Urinary bladder (tissue), 4 donors: ENCODE results near the gene APOBEC2. TPM values are rescaled to one million over a fixed set of nuclear protein-coding genes. Genes with fewer than 3 reads are reported as not detected.

ENCODE experiments used
- DNase-seq: peaks from one replicate; pipeline ENCODE4 v3.0.0-alpha.2; 2015; ENCODE audit errors: extremely low spot score
- H3K27ac ChIP-seq: one replicate; pipeline ENCODE4 v1.5.1; 2013; ENCODE audit warnings: low read depth, mild to moderate bottlenecking, moderate library complexity
- H3K36me3 ChIP-seq: one replicate; pipeline ENCODE4 v1.6.1; 2013; ENCODE audit warnings: mild to moderate bottlenecking, moderate library complexity; ENCODE audit not compliant: insufficient read depth
- H3K4me1 ChIP-seq: one replicate; pipeline ENCODE4 v1.6.1; 2013; ENCODE audit warnings: mild to moderate bottlenecking, moderate library complexity; ENCODE audit not compliant: insufficient read depth
- H3K4me3 ChIP-seq: one replicate; pipeline ENCODE4 v1.5.1; 2013; ENCODE audit warnings: low read depth, low read length
- WGBS: extraction: QIAGEN DNeasy Blood & Tissue Kit; methylation state at CpG from one replicate; pipeline ENCODE4 v1.1.7; 2013; 5-methylcytosine and 5-hydroxymethylcytosine counted together
- polyA plus RNA-seq: library from polyadenylated mRNA; stranded (reverse); fragments of 200-250 nt; gene quantifications from one replicate; pipeline ENCODE4 v1.2.3, GENCODE V29; 2013
- total RNA-seq: library from RNA; depleted of rRNA; stranded (reverse); fragments of >200 nt; gene quantifications from one replicate; pipeline ENCODE4 v1.2.3, GENCODE V29; 2014
- donor health status: healthy with polysubstance abuse.
- donor health status: healthy.

The APOBEC2 gene
- total and polyA plus RNA-seq, 2 donors, result 0.41 to 11.4 TPM

DNA sequence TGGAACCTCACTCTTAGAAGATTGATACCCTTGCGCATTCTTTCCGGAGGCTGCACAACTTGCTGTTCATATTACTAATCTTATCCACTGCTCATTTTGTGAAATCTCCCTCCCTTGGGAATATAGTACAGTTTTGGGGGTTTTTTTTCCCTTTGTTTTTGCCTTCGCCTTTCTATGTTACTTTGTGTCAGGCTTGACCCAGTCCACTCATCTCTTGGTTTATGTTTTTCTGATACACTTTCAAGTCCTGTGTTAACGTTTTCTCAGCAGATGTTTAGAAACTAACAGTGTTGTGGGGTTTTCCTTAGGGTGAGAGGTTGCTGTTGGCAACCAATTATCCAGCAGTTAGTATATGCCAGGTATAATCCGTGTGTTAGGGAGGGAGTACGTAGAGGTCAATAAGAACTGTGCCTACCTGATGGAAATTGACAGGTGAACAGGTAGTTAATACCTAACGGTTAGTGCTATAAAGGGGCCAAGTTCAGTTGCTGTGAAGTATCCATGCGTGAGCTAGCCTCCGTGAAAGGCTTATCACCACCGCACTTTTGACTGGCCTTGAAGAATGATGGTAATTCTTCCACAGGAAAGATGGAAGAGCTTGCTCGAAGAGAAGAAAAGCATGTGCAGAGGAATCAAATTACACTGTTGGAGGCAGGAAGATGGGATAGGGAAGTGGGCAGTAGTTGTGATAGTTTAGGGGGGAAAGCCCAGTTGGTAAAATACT, 21.1 kb downstream of the APOBEC2 start:
- DNase-seq, result no peak
- H3K36me3 ChIP-seq, result peaks cover 3% of the 10 kb centered on the region
- WGBS, result 4% methylated on average over 11 of the region's 11 CpGs

DNA sequence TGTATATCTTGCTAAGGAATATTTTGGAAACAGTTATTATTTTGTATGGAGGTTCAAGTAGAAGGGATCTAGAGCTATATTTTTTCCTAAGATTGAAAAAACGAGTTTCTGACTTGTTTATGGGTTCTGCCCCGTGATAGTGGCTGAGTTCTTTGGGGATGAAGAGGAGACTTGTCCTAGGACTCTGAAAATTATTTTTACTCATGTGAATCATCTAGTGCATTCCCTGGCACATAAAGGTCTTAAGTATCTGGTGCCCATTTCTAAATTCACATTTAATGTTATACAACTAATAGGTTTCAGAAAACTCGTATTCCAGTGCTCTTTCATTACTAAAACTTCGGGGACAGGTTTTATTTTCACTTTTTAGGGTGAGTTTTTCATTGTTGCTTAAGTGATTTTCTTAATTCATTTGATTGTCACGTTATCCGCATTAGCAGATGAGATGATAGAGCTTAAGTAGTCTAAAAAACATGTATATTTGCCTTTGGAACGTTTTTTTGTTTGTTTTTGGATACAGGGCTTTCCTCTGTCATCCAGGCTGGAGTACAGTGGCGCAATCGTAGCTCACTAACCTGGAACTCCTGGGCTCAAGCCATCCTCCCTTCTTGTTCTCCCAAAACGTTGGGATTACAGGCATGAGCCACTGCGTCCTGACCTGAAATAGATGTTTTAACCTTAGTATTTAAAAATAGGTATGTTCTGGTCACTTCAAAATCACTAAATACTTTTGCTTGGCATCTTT, 21.9 kb downstream of the APOBEC2 start:
- no peak overlapping the region for H3K4me3 ChIP-seq
- no peaks in the 10 kb centered on the region for H3K4me1 ChIP-seq
- peak overlapping the region; percentile 5 for H3K27ac ChIP-seq
- 48% methylated on average over 11 of the region's 11 CpGs for WGBS
- no peak for DNase-seq
- H3K36me3 ChIP-seq, result peaks cover under 1% of the 10 kb centered on the region

More for the DNA sequence above, 21.1 kb downstream of the APOBEC2 start:
- peak overlapping the region; percentile 87 for H3K4me3 ChIP-seq
- no peaks in the 10 kb centered on the region for H3K4me1 ChIP-seq
- peak overlapping the region; percentile 99 for H3K27ac ChIP-seq

DNA sequence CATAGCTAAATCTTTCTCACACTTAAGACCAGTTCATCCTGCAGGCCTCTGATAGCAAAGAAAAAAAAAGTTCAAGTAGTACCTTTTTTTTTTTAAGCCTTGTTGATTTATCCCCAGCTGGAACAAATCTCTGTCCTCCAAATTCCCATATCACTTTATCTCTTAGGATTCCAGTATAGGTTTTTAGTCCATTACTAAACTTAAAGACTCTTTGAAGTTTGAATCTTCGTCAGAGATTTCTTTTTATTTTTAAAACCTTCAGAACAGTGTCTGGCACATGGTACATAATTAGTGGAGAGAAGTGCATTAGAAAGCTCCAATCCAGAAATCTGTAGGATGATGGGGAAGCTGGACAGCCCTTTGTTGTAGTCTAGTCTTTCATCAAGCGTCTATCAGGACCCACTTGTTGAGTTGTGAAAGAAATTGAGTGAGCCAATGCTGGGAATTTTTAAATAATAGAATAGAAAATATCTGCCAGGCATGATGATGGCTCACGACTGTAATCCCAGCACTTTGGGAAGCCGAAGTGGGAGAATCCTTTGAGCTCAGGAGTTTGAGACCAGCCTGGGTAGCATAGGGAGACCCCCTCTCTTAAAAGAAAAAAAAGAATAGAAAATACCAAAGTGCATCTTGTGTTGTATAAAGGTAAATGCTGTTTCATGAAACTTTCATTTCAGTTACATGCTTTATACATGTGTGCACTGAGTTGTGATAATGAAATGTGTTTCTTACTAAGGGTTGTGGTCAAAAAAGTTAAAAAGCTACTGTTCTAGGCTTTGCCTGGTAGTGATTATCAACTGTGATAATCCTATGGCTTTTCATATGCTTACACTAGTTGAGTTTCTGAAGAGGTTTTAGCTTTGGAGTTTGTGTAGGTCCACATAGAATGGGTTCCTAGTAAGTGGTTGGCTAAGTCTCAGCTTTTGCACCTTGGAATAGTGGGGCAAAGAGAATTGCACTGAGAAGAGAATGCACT, 22.9 kb downstream of the APOBEC2 start:
- H3K36me3 ChIP-seq, result peaks cover 3% of the 10 kb centered on the region
- no peak for DNase-seq
- H3K27ac ChIP-seq, result peak overlapping the region; percentile 30
- 62% methylated on average over 4 of the region's 4 CpGs for WGBS
- no peaks in the 10 kb centered on the region for H3K4me1 ChIP-seq
- no peak overlapping the region for H3K4me3 ChIP-seq

DNA sequence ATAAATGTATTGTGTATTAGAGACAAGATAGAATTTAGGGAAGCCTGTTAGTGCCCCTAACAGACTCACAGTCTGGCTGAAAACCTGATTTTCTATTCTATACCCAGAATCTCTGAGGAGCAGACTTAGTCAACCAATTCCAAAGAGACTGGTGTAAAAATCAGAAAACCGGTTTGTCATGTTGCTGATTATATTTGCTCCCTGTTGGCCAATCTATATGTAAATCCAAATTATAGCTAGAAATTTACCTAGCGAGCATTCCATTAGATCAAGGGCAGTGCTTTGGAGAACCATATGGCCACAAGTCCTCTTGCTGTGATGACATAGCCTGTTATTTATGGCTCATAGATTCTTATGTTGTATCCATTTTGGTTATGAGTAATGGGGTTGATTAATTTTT, 24.5 kb downstream of the APOBEC2 start:
- Histone ChIP-seq H3K36me3 (peaks cover 3% of the 10 kb centered on the region), H3K27ac (no peak overlapping the region), H3K4me3 (no peak overlapping the region), H3K4me1 (no peaks in the 10 kb centered on the region)
- WGBS, result 88% methylated on average over 2 of the region's 2 CpGs
- DNase-seq, result no peak

DNA sequence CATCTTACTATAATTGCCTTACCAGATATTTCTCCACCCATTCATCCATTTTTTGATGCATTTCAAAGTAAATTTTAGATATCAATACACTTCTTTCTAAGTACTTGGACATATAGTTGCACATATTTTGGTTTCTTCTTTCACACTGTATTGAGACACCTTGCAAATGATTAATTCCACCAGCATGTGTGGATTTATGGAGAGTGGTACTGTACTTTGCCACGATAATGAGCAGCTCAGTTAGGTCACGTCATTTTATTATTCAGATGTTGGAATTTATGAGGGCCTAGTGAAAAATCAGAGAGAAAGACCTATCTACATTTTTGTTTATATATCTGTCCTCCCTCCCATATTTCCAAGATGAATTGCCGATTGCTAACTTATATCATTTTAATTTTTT, 25.1 kb downstream of the APOBEC2 start:
- WGBS, result 69% methylated on average over 3 of the region's 3 CpGs
- Histone ChIP-seq H3K36me3 (peaks cover 3% of the 10 kb centered on the region), H3K4me1 (no peaks in the 10 kb centered on the region), H3K4me3 (no peak overlapping the region), H3K27ac (no peak overlapping the region)
- no peak for DNase-seq

DNA sequence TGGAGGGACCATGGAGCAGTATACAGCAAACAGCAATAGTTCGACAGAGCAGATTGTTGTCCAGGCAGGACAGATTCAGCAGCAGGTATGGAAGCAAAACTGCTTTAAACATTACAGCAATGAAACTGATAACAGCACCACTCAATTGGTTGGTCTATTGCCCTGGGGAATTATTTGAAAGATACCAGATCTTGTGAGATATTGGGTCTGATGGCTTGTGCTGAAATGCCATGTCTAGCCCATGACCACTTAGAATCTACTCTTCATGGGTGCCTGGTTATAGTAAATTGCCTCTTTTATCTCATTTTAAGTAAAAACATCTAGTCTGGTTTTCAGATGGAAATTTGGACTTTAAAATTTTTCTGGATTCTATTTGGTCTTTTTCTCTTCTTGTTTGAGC, 26.1 kb downstream of the APOBEC2 start:
- WGBS, result 94% methylated on average over 1 of the region's 1 CpG
- Histone ChIP-seq H3K36me3 (peaks cover 3% of the 10 kb centered on the region), H3K4me3 (no peak overlapping the region), H3K4me1 (no peaks in the 10 kb centered on the region), H3K27ac (no peak overlapping the region)
- DNase-seq, result no peak

DNA sequence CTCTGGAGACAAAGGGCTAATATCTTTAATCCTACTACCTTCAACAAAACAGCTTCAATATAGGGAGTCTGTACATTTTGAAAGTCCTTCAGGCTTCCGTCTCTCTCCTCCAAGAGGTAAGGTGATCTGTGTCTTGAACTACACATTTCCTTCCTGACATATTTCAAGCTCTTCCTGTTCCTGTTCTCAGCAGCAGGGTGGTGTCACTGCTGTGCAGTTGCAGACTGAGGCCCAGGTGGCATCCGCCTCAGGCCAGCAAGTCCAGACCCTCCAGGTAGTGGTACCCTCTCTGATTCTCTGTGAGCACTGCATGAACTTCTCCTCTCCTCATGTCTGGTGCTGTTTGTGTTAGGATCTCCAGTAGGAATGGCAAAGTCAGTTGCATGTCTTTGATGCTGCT, 27.6 kb downstream of the APOBEC2 start:
- no peak overlapping the region for H3K4me3 ChIP-seq
- H3K4me1 ChIP-seq, result no peaks in the 10 kb centered on the region
- WGBS, result 82% methylated on average over 2 of the region's 2 CpGs
- H3K27ac ChIP-seq, result no peak overlapping the region
- no peak for DNase-seq
- peaks cover 3% of the 10 kb centered on the region for H3K36me3 ChIP-seq

DNA sequence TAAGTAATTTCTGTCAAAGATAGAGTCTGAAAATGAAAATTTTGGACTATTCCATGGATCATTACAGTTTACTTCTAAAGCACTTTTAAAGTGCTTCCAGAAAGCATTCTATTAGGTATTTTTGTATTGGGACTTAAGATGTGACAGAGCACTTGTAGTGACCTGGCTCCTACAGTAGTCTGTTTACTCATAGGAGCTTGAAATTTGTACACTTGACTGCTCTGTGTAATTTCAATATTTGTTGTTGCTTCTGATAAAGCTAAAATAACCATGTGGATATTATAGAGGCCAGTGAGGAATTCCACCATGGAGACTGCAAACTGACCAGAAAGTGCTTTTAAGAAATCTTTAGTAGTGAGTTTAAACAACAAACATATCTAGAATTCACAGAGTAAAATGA, 30.1 kb downstream of the APOBEC2 start:
- Histone ChIP-seq H3K4me3 (no peak overlapping the region), H3K36me3 (peaks cover 3% of the 10 kb centered on the region), H3K27ac (no peak overlapping the region), H3K4me1 (no peaks in the 10 kb centered on the region)
- no peak for DNase-seq

DNA sequence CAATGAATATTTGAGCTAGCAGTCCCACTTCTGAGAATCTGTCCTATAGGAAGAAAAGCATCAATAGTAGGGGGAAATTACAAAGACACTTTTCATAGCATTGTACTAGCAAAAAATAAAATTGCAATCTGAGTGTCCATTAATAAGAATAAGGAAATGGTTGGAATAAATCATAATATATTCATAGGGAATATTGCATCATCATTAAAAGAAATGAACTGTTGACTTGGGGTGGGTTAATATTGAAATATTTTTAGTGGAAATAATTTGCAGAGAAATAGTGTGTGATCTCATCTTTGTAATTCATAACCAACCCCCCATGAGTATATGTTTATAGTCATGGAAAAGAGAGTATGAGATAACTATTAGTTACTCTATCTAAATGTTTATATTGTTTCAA, 32.2 kb downstream of the APOBEC2 start:
- no peak overlapping the region for H3K4me3 ChIP-seq
- H3K4me1 ChIP-seq, result no peaks in the 10 kb centered on the region
- peaks cover 3% of the 10 kb centered on the region for H3K36me3 ChIP-seq
- DNase-seq, result no peak
- H3K27ac ChIP-seq, result no peak overlapping the region

DNA sequence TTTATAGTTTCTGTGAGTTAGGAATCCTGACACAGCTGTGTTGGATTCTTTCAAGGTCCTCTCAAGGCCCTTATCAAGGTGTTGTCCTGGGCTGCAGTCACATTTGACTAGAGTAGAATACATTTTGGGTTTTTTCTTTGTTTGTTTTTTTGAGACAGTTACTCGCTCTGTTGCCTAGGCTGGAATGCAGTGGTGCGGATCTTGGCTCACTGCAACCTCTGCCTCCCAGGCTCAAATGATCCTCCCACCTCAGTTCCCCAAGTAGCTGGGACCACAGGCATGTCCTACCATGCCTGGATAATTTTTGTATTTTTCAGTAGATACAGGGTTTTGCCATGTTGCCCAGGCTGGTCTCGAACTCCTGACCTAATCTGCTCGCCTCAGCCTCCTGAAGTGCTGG, 35.4 kb downstream of the APOBEC2 start:
- whole genome bisulfite sequencing, result 96% methylated on average over 4 of the region's 4 CpGs
- no peak overlapping the region for H3K27ac ChIP-seq
- no peaks in the 10 kb centered on the region for H3K4me1 ChIP-seq
- no peak for DNase-seq
- H3K36me3 ChIP-seq, result peaks cover 6% of the 10 kb centered on the region
- H3K4me3 ChIP-seq, result no peak overlapping the region

DNA sequence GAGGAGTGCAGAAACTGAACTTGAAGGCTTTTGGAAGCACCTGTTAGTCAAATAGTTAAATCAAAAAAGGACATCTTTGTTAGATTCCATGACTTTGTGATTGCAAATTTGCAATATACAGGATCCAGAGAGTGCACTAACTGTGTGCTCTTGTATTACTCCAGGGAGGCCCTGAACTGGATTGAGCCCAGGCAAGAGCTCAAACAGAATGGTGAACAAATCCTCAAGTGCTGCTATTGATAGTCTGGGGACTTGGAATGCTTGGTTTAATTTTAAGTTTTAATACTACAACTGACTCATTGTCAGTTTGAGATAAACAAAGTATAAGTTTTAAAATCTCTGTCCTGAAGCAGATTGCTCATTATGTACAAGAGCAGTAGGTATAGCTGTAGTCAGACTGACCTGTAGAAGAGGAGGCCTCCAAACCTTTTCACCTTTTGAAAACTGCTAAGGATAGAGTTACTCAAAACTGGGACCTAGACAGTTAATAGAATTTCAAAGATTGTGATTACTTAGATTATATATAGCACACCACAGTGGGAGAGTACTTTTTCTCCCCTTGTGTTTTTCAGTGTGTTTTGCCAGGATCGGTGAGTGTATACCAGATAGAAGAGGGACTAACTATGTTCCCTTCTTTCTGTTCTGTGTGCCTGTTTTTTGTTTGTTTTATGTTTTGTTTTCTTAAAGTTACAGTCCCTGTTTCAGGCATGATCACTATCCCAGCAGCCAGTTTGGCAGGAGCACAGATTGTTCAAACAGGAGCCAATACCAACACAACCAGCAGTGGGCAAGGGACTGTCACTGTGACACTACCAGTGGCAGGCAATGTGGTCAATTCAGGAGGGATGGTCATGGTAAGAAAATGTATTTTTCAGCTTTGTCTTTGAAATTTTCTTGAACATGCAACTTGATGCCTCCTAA, 38.1 kb downstream of the APOBEC2 start:
- no peak for DNase-seq
- Histone ChIP-seq H3K27ac (no peak overlapping the region), H3K4me3 (no peak overlapping the region), H3K4me1 (no peaks in the 10 kb centered on the region), H3K36me3 (peaks cover 12% of the 10 kb centered on the region)
- WGBS, result 27% methylated on average over 1 of the region's 1 CpG

DNA sequence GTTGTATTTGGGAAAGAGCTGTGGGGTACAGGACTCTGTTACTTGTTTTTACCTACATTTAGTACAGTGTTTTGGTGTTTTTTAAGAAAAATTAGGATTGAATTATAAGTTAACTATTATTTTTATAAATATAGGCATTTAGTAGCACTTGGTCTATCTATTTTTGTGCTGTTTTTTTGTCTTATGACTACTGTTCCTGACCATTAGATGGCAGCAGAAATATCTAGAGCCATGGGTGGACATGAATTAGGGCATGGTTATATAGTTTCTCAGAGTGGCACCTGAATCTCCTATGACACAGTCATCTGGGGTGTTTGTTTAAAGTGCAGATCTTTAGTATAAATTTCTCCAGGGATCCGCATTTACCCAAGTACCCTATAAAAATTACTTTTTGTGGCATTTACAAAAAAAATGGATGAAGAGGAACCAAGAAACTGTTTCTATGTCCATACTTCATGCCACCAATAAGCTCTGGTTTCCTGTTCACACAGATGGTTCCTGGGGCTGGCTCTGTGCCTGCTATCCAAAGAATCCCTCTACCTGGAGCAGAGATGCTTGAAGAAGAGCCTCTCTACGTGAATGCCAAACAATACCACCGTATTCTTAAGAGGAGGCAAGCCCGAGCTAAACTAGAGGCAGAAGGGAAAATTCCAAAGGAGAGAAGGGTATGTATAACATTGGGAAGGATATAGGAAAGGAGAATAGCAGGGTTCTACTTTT, 39.6 kb downstream of the APOBEC2 start:
- H3K36me3 ChIP-seq, result peaks cover 12% of the 10 kb centered on the region
- 92% methylated on average over 4 of the region's 4 CpGs for WGBS

More for the DNA sequence above, 39.6 kb downstream of the APOBEC2 start:
- H3K4me1 ChIP-seq, result no peaks in the 10 kb centered on the region
- no peak for DNase-seq
- no peak overlapping the region for H3K4me3 ChIP-seq
- H3K27ac ChIP-seq, result no peak overlapping the region
